T-cell (primary cell): Measurements from ENCODE around the gene AGPS. TPM values are rescaled to one million over a fixed set of nuclear protein-coding genes. Genes with fewer than 3 reads are reported as not detected.
"Not testable (repeated sequence)": the region's sequence is repeated elsewhere in the genome, so short reads cannot be mapped to it uniquely, and the experiment has no call there.

ENCODE experiments used
- ATAC-seq, 4 experiments: fragments of 200-7000 bp in 3 of 4; fragments of 150-1000 bp in 1 of 4; cut with Tn5 transposase; replicated peaks in 1 of 4; 1 replicate in 3 of 4; 2 replicates in 1 of 4; pipeline ENCODE4 v1.10.0; 2021; ENCODE audit warnings: moderate library complexity in 3 of 4, mild to moderate bottlenecking in 2 of 4, moderate number of reproducible peaks in 1 of 4
- CTCF ChIA-PET, 2 donors: fragments of 300-600 bp; sonication (Branson Sonifier 250); formaldehyde crosslinking; loops; one replicate each; lab custom pipeline; 2022; ENCODE audit warnings: antibody characterized with exemption in 2 of 2; lab: Charles Lee
- POLR2A ChIA-PET, 2 donors: fragments of 300-600 bp; sonication (Branson Sonifier 250); formaldehyde crosslinking; loops; one replicate each; lab custom pipeline; 2022; ENCODE audit warnings: antibody characterized with exemption in 2 of 2; lab: Charles Lee
- DNase-seq, 35 experiments: peaks; one replicate each; pipeline versions ENCODE4 v3.0.0 to v3.0.0-alpha.2; 2013 to 2023
- H3K27ac ChIP-seq: one replicate; pipeline ENCODE4 v1.5.1; 2013; ENCODE audit warnings: low read length
- H3K27me3 ChIP-seq, 2 experiments: replicated peaks in 1 of 2; 1 replicate in 1 of 2; 2 replicates in 1 of 2; pipeline versions ENCODE4 v1.6.1 to v1.7.0; 2013; ENCODE audit warnings: low read length in 1 of 2, mixed read lengths in 1 of 2; ENCODE audit not compliant: control insufficient read depth in 2 of 2, insufficient read depth in 2 of 2; ENCODE audit errors: extremely low read depth in 1 of 2
- H3K36me3 ChIP-seq, 2 donors: 1 replicate in 1 of 2; 2 replicates in 1 of 2; pipeline versions ENCODE4 v1.6.1 to v1.7.0; 2013; ENCODE audit warnings: low read length in 1 of 2; ENCODE audit not compliant: control insufficient read depth in 2 of 2, insufficient read depth in 1 of 2; ENCODE audit errors: extremely low read depth in 1 of 2
- H3K4me1 ChIP-seq, 2 experiments: 1 replicate in 1 of 2; 2 replicates in 1 of 2; pipeline versions ENCODE4 v1.6.1 to v1.7.0; 2013; ENCODE audit warnings: low read length in 2 of 2, mixed read lengths in 1 of 2; ENCODE audit not compliant: insufficient read depth in 2 of 2, control insufficient read depth in 1 of 2; ENCODE audit errors: extremely low read depth in 1 of 2
- H3K4me3 ChIP-seq, 2 donors: 1 replicate in 1 of 2; 2 replicates in 1 of 2; pipeline versions ENCODE4 v1.5.1 to v1.7.0; 2013; ENCODE audit warnings: mild to moderate bottlenecking in 2 of 2, low read length in 1 of 2, moderate library complexity in 1 of 2; ENCODE audit not compliant: control insufficient read depth in 1 of 2; ENCODE audit errors: extremely low read depth in 1 of 2
- H3K9me3 ChIP-seq: 2 replicates; pipeline ENCODE4 v1.7.0; 2013
- H3K27ac Mint-ChIP-seq, 2 donors: one replicate each; pipeline ENCODE4 v1.8.0; 2020 to 2021; ENCODE audit warnings: mild to moderate bottlenecking in 2 of 2, mixed read lengths in 2 of 2
- H3K27me3 Mint-ChIP-seq, 2 donors: one replicate each; pipeline ENCODE4 v1.8.0; 2021 to 2022; ENCODE audit warnings: mixed read lengths in 2 of 2
- H3K36me3 Mint-ChIP-seq: one replicate; pipeline ENCODE4 v1.8.0; 2021; ENCODE audit warnings: mixed read lengths
- H3K4me1 Mint-ChIP-seq, 3 donors: one replicate each; pipeline ENCODE4 v1.8.0; 2020 to 2022; ENCODE audit warnings: mixed read lengths in 3 of 3, mild to moderate bottlenecking in 1 of 3
- H3K4me3 Mint-ChIP-seq, 3 donors: one replicate each; pipeline ENCODE4 v1.8.0; 2020 to 2022; ENCODE audit warnings: mild to moderate bottlenecking in 3 of 3, mixed read lengths in 3 of 3, moderate library complexity in 3 of 3
- H3K9me3 Mint-ChIP-seq, 3 donors: one replicate each; pipeline ENCODE4 v1.8.0; 2020 to 2022; ENCODE audit warnings: mixed read lengths in 3 of 3
- WGBS: methylation state at CpG from one replicate; pipeline ENCODE4 v1.1.5; 2013; ENCODE audit warnings: missing lambda C conversion rate; ENCODE audit not compliant: insufficient coverage; 5-methylcytosine and 5-hydroxymethylcytosine counted together
- total RNA-seq, 35 experiments: library from RNA in 6 of 35; stranded (reverse) in 6 of 35; fragments of 120-200 nt in 1 of 35; gene quantifications; one replicate each; pipeline versions ENCODE4 v1.2.1 to v1.2.4 and lab custom pipeline; 2013 to 2026

AGPS gene
- total RNA-seq, 5 donors from 2014 or later (not counting 1 experiment from before 2014, with no cell fraction given) = 26.1 to 32.3 (median 29.6) TPM

GRCh38 chr2:177348733-177349693, 43.6 kb upstream of the AGPS start:
- WGBS = 98% methylated on average over 3 of the region's 3 CpGs

DNA sequence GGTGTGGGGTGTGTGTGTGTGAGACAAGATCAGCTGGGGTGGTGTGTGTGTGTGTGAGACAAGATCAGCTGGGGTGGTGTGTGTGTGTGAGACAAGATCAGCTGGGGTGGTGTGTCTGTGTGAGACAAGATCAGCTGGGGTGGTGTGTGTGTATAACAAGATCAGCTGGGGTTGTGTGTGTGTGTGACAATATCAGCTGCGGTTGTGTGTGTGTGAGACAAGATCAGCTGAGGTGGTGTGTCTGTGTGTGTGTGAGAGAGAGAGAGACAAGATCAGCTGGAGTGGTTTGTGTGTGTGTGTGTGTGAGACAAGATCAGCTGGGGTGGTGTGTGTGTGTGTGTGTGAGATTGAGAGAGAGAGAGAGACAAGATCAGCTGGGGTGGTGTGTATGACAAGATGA, 41.9 kb upstream of the AGPS start:
- not testable (repeated sequence) for H3K4me3 Mint-ChIP-seq, H3K36me3 Mint-ChIP-seq, H3K4me3 ChIP-seq, DNase-seq, H3K36me3 ChIP-seq, H3K9me3 ChIP-seq, H3K27me3 ChIP-seq, H3K27me3 Mint-ChIP-seq, ATAC-seq, H3K4me1 ChIP-seq, H3K27ac ChIP-seq, H3K27ac Mint-ChIP-seq, H3K9me3 Mint-ChIP-seq
- POLR2A ChIA-PET = interaction anchor here in 1 of 2 donors (0.6 kb wide), 1 partner anchor 493 kb away, joined by 4 read pairs; no protein-coding TSS in a partner anchor
- CTCF ChIA-PET = interaction anchor here (0.5 to 1.1 kb wide), 5 partner anchors 21 to 1603 kb away, joined by 3 to 4 read pairs (median 3); no protein-coding TSS in a partner anchor
- WGBS = 100% methylated on average over 1 of the region's 1 CpG
- peaks cover 0 to 14% (median 8%) of the 10 kb centered on the region in 3 donors for H3K4me1 Mint-ChIP-seq

More at GRCh38 chr2:177348733-177349693, 43.6 kb upstream of the AGPS start:
- ATAC-seq (no peak), DNase-seq (no peak)
- H3K27ac ChIP-seq = no peak overlapping the region
- ChIA-PET CTCF (no interaction called here), POLR2A (no interaction called here)
- no peaks in the 10 kb centered on the region for H3K4me1 ChIP-seq
- Mint-ChIP-seq H3K4me3 (no peak overlapping the region), H3K4me1 (peaks cover 0 to 14% (median 8%) of the 10 kb centered on the region in 3 donors), H3K9me3 (no peaks in the 10 kb centered on the region), H3K36me3 (no peaks in the 10 kb centered on the region), H3K27me3 (no peaks in the 10 kb centered on the region), H3K27ac (no peak overlapping the region)
- H3K4me3 ChIP-seq = no peak overlapping the region
- no peaks in the 10 kb centered on the region for H3K9me3 ChIP-seq
- H3K36me3 ChIP-seq = no peaks in the 10 kb centered on the region
- H3K27me3 ChIP-seq = no peaks in the 10 kb centered on the region

DNA sequence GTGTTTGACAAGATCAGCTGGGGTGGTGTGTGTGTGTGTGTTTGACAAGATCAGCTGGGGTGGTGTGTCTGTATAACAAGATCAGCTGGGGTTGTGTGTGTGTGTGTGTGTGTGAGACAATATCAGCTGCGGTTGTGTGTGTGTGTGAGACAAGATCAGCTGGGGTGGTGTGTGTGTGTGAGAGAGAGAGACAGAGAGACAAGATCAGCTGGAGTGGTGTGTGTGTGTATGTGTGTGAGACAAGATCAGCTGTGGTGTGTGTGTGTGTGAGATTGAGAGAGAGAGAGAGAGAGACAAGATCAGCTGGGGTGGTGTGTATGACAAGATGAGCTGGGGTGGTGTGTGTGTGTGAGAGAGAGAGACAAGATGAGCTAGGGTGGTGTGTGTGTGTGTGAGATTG, 41.5 kb upstream of the AGPS start:
- not testable (repeated sequence) for H3K27ac ChIP-seq, H3K4me3 ChIP-seq, H3K36me3 ChIP-seq, DNase-seq, H3K27ac Mint-ChIP-seq, H3K9me3 Mint-ChIP-seq, ATAC-seq, H3K36me3 Mint-ChIP-seq, H3K4me1 ChIP-seq, H3K9me3 ChIP-seq, H3K4me3 Mint-ChIP-seq, H3K27me3 Mint-ChIP-seq, H3K27me3 ChIP-seq
- 100% methylated on average over 1 of the region's 1 CpG for WGBS
- CTCF ChIA-PET = interaction anchor here (0.5 to 1.1 kb wide), 4 partner anchors 22 to 1603 kb away, joined by 3 to 4 read pairs (median 3); no protein-coding TSS in a partner anchor
- peaks cover 0 to 14% (median 8%) of the 10 kb centered on the region in 3 donors for H3K4me1 Mint-ChIP-seq
- POLR2A ChIA-PET = interaction anchor here in 1 of 2 donors (0.6 kb wide), 1 partner anchor 209 kb away, joined by 3 read pairs; no protein-coding TSS in a partner anchor

- Histone ChIP-seq H3K4me1 (no peaks in the 10 kb centered on the region), H3K27me3 (no peaks in the 10 kb centered on the region), H3K27ac (no peak overlapping the region), H3K9me3 (no peaks in the 10 kb centered on the region), H3K4me3 (no peak overlapping the region), H3K36me3 (no peaks in the 10 kb centered on the region)
- Mint-ChIP-seq H3K9me3 (no peaks in the 10 kb centered on the region), H3K4me3 (no peak overlapping the region), H3K4me1 (peaks cover 0 to 14% (median 8%) of the 10 kb centered on the region in 3 donors), H3K27me3 (no peaks in the 10 kb centered on the region), H3K27ac (peak overlapping the region; percentile 25 to 31), H3K36me3 (no peaks in the 10 kb centered on the region)
- WGBS = 56% methylated on average over 3 of the region's 4 CpGs
- POLR2A ChIA-PET = no interaction called here
- DNase-seq (no peak), ATAC-seq (no peak)
- CTCF ChIA-PET = interaction anchor here in 1 of 2 donors (0.6 kb wide), 1 partner anchor 80 kb away, joined by 4 read pairs; no protein-coding TSS in a partner anchor
These were observed 40.0 kb upstream of the AGPS start for GRCh38 chr2:177352441-177353186.

DNA sequence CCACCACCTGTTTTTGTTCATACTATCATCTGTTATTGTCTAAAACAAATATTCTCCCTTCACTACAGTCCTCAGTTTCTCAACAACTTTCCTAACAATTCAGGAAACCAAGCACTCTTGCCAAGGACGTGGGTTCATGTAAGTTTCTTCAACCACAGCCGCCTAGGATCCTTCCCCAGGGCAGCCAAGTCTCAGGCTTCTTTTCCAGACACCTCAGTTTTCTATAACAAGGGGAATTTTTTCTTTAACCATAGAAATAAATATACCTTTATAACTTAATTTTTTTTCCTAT, 39.4 kb upstream of the AGPS start:
- Histone ChIP-seq H3K36me3 (no peaks in the 10 kb centered on the region), H3K4me3 (no peak overlapping the region), H3K27me3 (no peaks in the 10 kb centered on the region), H3K9me3 (no peaks in the 10 kb centered on the region), H3K4me1 (no peaks in the 10 kb centered on the region), H3K27ac (no peak overlapping the region)
- Mint-ChIP-seq H3K9me3 (no peaks in the 10 kb centered on the region), H3K4me3 (no peak overlapping the region), H3K27ac (peak overlapping the region in 1 of 2 donors; percentile 29), H3K4me1 (peaks cover 0 to 14% (median 8%) of the 10 kb centered on the region in 3 donors), H3K27me3 (no peaks in the 10 kb centered on the region), H3K36me3 (no peaks in the 10 kb centered on the region)
- no peak for DNase-seq
- CTCF ChIA-PET = no interaction called here
- ATAC-seq = no peak
- WGBS = 44% methylated on average over 1 of the region's 2 CpGs
- POLR2A ChIA-PET = no interaction called here

GRCh38 chr2:177354541-177354940, 38.0 kb upstream of the AGPS start:
- H3K4me1 Mint-ChIP-seq = peaks cover 0 to 14% (median 8%) of the 10 kb centered on the region in 3 donors
- ATAC-seq, H3K4me1 ChIP-seq, H3K9me3 ChIP-seq, DNase-seq, H3K4me3 ChIP-seq, H3K9me3 Mint-ChIP-seq, H3K27ac ChIP-seq, H3K36me3 ChIP-seq, H3K27ac Mint-ChIP-seq, H3K36me3 Mint-ChIP-seq, POLR2A ChIA-PET, H3K4me3 Mint-ChIP-seq, H3K27me3 ChIP-seq, H3K27me3 Mint-ChIP-seq: not testable (repeated sequence)
- CTCF ChIA-PET = interaction anchor here in 1 of 2 donors (0.7 kb wide), 1 partner anchor 26 kb away, joined by 5 read pairs; no protein-coding TSS in a partner anchor
- WGBS = 80% methylated on average over 1 of the region's 3 CpGs
